Thymus (tissue), 11 donors: ENCODE data around the gene SLC6A16. TPM values are rescaled to one million over a fixed set of nuclear protein-coding genes. Genes with fewer than 3 reads are reported as not detected.

Experiments
- DNase-seq, 9 donors: peaks; one replicate each; pipeline ENCODE4 v3.0.0-alpha.2; 2013; ENCODE audit warnings: low spot score in 9 of 9, low read depth in 6 of 9, missing footprints in 1 of 9
- H3K27ac ChIP-seq, 2 donors: one replicate each; pipeline ENCODE4 v1.5.1; 2013; ENCODE audit warnings: control low read depth in 1 of 2, low read depth in 1 of 2, low read length in 1 of 2, mild to moderate bottlenecking in 1 of 2, moderate library complexity in 1 of 2
- H3K27me3 ChIP-seq, 2 donors: one replicate each; pipeline ENCODE4 v1.5.1; 2013; ENCODE audit warnings: low read length in 1 of 2; ENCODE audit not compliant: control insufficient read depth in 2 of 2, insufficient read depth in 1 of 2
- H3K36me3 ChIP-seq, 2 donors: one replicate each; pipeline ENCODE4 v1.5.1; 2013; ENCODE audit warnings: low read length in 1 of 2, mild to moderate bottlenecking in 1 of 2, moderate library complexity in 1 of 2; ENCODE audit not compliant: control insufficient read depth in 2 of 2, insufficient read depth in 2 of 2
- H3K4me1 ChIP-seq, 2 donors: one replicate each; pipeline ENCODE4 v1.5.1; 2013; ENCODE audit warnings: low read length in 2 of 2; ENCODE audit not compliant: control insufficient read depth in 2 of 2, insufficient read depth in 2 of 2
- H3K4me3 ChIP-seq, 2 donors: one replicate each; pipeline ENCODE4 v1.5.1; 2013; ENCODE audit warnings: low read length in 2 of 2, control low read depth in 1 of 2, mild to moderate bottlenecking in 1 of 2
- H3K9me3 ChIP-seq, 2 donors: one replicate each; pipeline ENCODE4 v1.5.1; 2013; ENCODE audit warnings: low read length in 1 of 2, mild to moderate bottlenecking in 1 of 2; ENCODE audit not compliant: control insufficient read depth in 2 of 2, insufficient read depth in 1 of 2
- WGBS: extraction: QIAGEN DNeasy Blood & Tissue Kit; methylation state at CpG from one replicate; pipeline ENCODE4 v1.1.7; 2013; 5-methylcytosine and 5-hydroxymethylcytosine counted together
- polyA plus RNA-seq: library from polyadenylated mRNA; stranded (reverse); fragments of 200-250 nt; gene quantifications from one replicate; pipeline ENCODE4 v1.2.3, GENCODE V29; 2013
- total RNA-seq: library from RNA; stranded (reverse); fragments of 120-200 nt; gene quantifications from one replicate; pipeline ENCODE4 v1.2.4, GENCODE V29; 2013
- donor health status: healthy.

Gene SLC6A16
- total and polyA plus RNA-seq, 2 donors: 0.76 to 2.5 TPM

GRCh38 chr19:49362048-49362928 is 37.3 kb upstream of the SLC6A16 start, which contains the start of gene TEAD2:
Gene TEAD2, minus strand, starts transcription at chr19:49362416. Its CDS starts 2,341 bp downstream, at chr19:49360075.
- DNase-seq: no peak
- Histone ChIP-seq H3K27ac (peak within 1 kb of the TSS; percentile 25 to 74), H3K4me1 (peaks cover 0 to 19% of the 10 kb centered on the region in 2 donors), H3K36me3 (no peaks in the 10 kb centered on the region), H3K9me3 (peaks cover 4 to 8% of the 10 kb centered on the region in 2 donors), H3K27me3 (peaks cover 41 to 83% of the 10 kb centered on the region in 2 donors), H3K4me3 (peak within 1 kb of the TSS; percentile 24 to 33)
- WGBS: 3% methylated on average over 52 of the region's 52 CpGs

- 13% methylated on average over 27 of the region's 27 CpGs for WGBS
- Histone ChIP-seq H3K4me1 (peaks cover 0 to 19% of the 10 kb centered on the region in 2 donors), H3K27me3 (peaks cover 41 to 86% of the 10 kb centered on the region in 2 donors), H3K9me3 (peaks cover 4 to 8% of the 10 kb centered on the region in 2 donors), H3K27ac (peak overlapping the region; percentile 25 to 74), H3K36me3 (no peaks in the 10 kb centered on the region), H3K4me3 (peak overlapping the region; percentile 19 to 33)
- no peak for DNase-seq
These were observed 36.6 kb upstream of the SLC6A16 start for GRCh38 chr19:49361438-49362047.

- Histone ChIP-seq H3K27ac (no peak overlapping the region), H3K4me3 (no peak overlapping the region), H3K36me3 (no peaks in the 10 kb centered on the region), H3K9me3 (peaks cover 4 to 8% of the 10 kb centered on the region in 2 donors), H3K27me3 (peaks cover 41 to 90% of the 10 kb centered on the region in 2 donors), H3K4me1 (peaks cover 0 to 23% of the 10 kb centered on the region in 2 donors)
- 80% methylated on average over 17 of the region's 17 CpGs for WGBS
- no peak for DNase-seq
These were observed 35.1 kb upstream of the SLC6A16 start for GRCh38 chr19:49359851-49360820.

GRCh38 chr19:49357186-49357585 is 32.2 kb upstream of the SLC6A16 start:
- H3K27ac ChIP-seq: no peak overlapping the region
- peaks cover 0 to 9% of the 10 kb centered on the region in 2 donors for H3K4me1 ChIP-seq
- WGBS: 92% methylated on average over 9 of the region's 9 CpGs

GRCh38 chr19:49356382-49356781 is 31.4 kb upstream of the SLC6A16 start:
- no peak overlapping the region for H3K4me3 ChIP-seq

More at GRCh38 chr19:49357186-49357585, 32.2 kb upstream of the SLC6A16 start:
- Histone ChIP-seq H3K4me3 (no peak overlapping the region), H3K9me3 (peaks cover 0 to 3% of the 10 kb centered on the region in 2 donors), H3K27me3 (peaks cover 20 to 67% of the 10 kb centered on the region in 2 donors), H3K36me3 (no peaks in the 10 kb centered on the region)
- no peak for DNase-seq

GRCh38 chr19:49355909-49356353 is 30.9 kb upstream of the SLC6A16 start:
- peaks cover 0 to 4% of the 10 kb centered on the region in 2 donors for H3K4me1 ChIP-seq
- DNase-seq: no peak
- H3K36me3 ChIP-seq: no peaks in the 10 kb centered on the region
- WGBS: 18% methylated on average over 12 of the region's 12 CpGs
- H3K4me3 ChIP-seq: no peak overlapping the region
- peaks cover 10 to 56% of the 10 kb centered on the region in 2 donors for H3K27me3 ChIP-seq
- H3K27ac ChIP-seq: peak overlapping the region in 1 of 2 donors; percentile 18
- peaks cover 0 to 3% of the 10 kb centered on the region in 2 donors for H3K9me3 ChIP-seq

More at GRCh38 chr19:49356382-49356781, 31.4 kb upstream of the SLC6A16 start:
- Histone ChIP-seq H3K36me3 (no peaks in the 10 kb centered on the region), H3K27ac (no peak overlapping the region), H3K4me1 (peaks cover 0 to 4% of the 10 kb centered on the region in 2 donors), H3K9me3 (peaks cover 0 to 3% of the 10 kb centered on the region in 2 donors), H3K27me3 (peaks cover 11 to 58% of the 10 kb centered on the region in 2 donors)
- DNase-seq: no peak
- 83% methylated on average over 7 of the region's 7 CpGs for WGBS

GRCh38 chr19:49349567-49349966 is 24.6 kb upstream of the SLC6A16 start:
- H3K27me3 ChIP-seq: peaks cover 0 to 7% of the 10 kb centered on the region in 2 donors
- no peaks in the 10 kb centered on the region for H3K36me3 ChIP-seq
- H3K9me3 ChIP-seq: no peaks in the 10 kb centered on the region
- no peak overlapping the region for H3K4me3 ChIP-seq
- H3K4me1 ChIP-seq: no peaks in the 10 kb centered on the region
- no peak for DNase-seq
- 99% methylated on average over 2 of the region's 2 CpGs for WGBS
- H3K27ac ChIP-seq: no peak overlapping the region

GRCh38 chr19:49348305-49349189 is 23.6 kb upstream of the SLC6A16 start:
- H3K36me3 ChIP-seq: no peaks in the 10 kb centered on the region
- no peak for DNase-seq
- H3K4me1 ChIP-seq: no peaks in the 10 kb centered on the region
- H3K27me3 ChIP-seq: peaks cover 0 to 5% of the 10 kb centered on the region in 2 donors
- no peak overlapping the region for H3K4me3 ChIP-seq
- no peaks in the 10 kb centered on the region for H3K9me3 ChIP-seq
- no peak overlapping the region for H3K27ac ChIP-seq
- 95% methylated on average over 12 of the region's 12 CpGs for WGBS
